Smooth muscle cell (in vitro differentiated cells): Measurements from ENCODE around the gene SGK2. TPM values are rescaled to one million over a fixed set of nuclear protein-coding genes. Genes with fewer than 3 reads are reported as not detected.

ENCODE experiments used
- DNase-seq: peaks from one replicate; lab custom pipeline; 2025; ENCODE audit not compliant: unreplicated experiment; lab: John Stamatoyannopoulos, UW
- H2AFZ ChIP-seq: fragments of 200-600 bp; sonication (generic); 2 replicates; pipeline ENCODE4 v1.6.0; 2016; ENCODE audit warnings: antibody characterized with exemption, low read depth, mild to moderate bottlenecking
- H3F3A ChIP-seq: fragments of 200-600 bp; sonication (generic); 2 replicates; pipeline ENCODE4 v1.6.0; 2017; ENCODE audit warnings: antibody characterized with exemption, low read depth
- H3K27ac ChIP-seq: fragments of 200-600 bp; sonication (generic); 2 replicates; pipeline ENCODE4 v1.5.1; 2016; ENCODE audit warnings: low read depth, mild to moderate bottlenecking
- H3K27me3 ChIP-seq: fragments of 200-600 bp; sonication (generic); 2 replicates; pipeline ENCODE4 v1.6.1; 2016; ENCODE audit warnings: low read depth, mild to moderate bottlenecking
- H3K36me3 ChIP-seq: fragments of 200-600 bp; sonication (generic); 2 replicates; pipeline ENCODE4 v1.5.1; 2016; ENCODE audit warnings: low read depth
- H3K4me1 ChIP-seq: fragments of 200-600 bp; sonication (generic); 2 replicates; pipeline ENCODE4 v1.5.1; 2016; ENCODE audit warnings: low read depth
- H3K4me2 ChIP-seq: fragments of 200-600 bp; sonication (generic); 2 replicates; pipeline ENCODE4 v1.6.0; 2016; ENCODE audit warnings: mild to moderate bottlenecking
- H3K4me3 ChIP-seq: fragments of 200-600 bp; sonication (generic); 2 replicates; pipeline ENCODE4 v1.5.1; 2016; ENCODE audit warnings: mild to moderate bottlenecking
- H3K79me2 ChIP-seq: fragments of 200-600 bp; sonication (generic); 2 replicates; pipeline ENCODE4 v1.6.0; 2016; ENCODE audit warnings: low read depth, mild to moderate bottlenecking
- H3K9ac ChIP-seq: fragments of 200-600 bp; sonication (generic); 2 replicates; pipeline ENCODE4 v1.6.0; 2016; ENCODE audit warnings: low read depth
- H3K9me3 ChIP-seq: fragments of 200-600 bp; sonication (generic); replicated peaks from 2 replicates; pipeline ENCODE4 v1.5.1; 2016; ENCODE audit warnings: low read depth
- H4K20me1 ChIP-seq: fragments of 200-600 bp; sonication (generic); 2 replicates; pipeline ENCODE4 v1.6.0; 2016; ENCODE audit warnings: low read depth
- CTCF ChIP-seq: fragments of 200-600 bp; sonication (generic); IDR thresholded peaks from 2 replicates; pipeline ENCODE4 v1.5.1; 2017; ENCODE audit warnings: borderline replicate concordance, mild to moderate bottlenecking, antibody characterized with exemption; ENCODE audit not compliant: insufficient read depth, poor library complexity, severe bottlenecking
- WGBS: methylation state at CpG from one replicate; pipeline ENCODE4 v1.1.7; 2016; ENCODE audit warnings: low lambda C conversion rate; 5-methylcytosine and 5-hydroxymethylcytosine counted together
- polyA plus RNA-seq: library from polyadenylated mRNA; unstranded; fragments of >200 nt; fragmentation: Nextera tagmentation; extraction: Ambion mirVana; gene quantifications from 2 replicates; pipeline ENCODE4 v1.2.1, GENCODE V29; 2016
- total RNA-seq: library from RNA; depleted of rRNA; stranded (reverse); fragments of >200 nt; gene quantifications from 2 replicates; pipeline ENCODE4 v1.2.3, GENCODE V29; 2014

SGK2 gene
- total and polyA plus RNA-seq, 2 experiments from 2014 or later = 0.79 to 2.4 TPM

- DNase-seq = no peak
- no peaks in the 10 kb centered on the region for H3F3A ChIP-seq
- no peaks in the 10 kb centered on the region for H3K79me2 ChIP-seq
- no peaks in the 10 kb centered on the region for H4K20me1 ChIP-seq
- no peaks in the 10 kb centered on the region for H3K27me3 ChIP-seq
- H3K36me3 ChIP-seq = no peaks in the 10 kb centered on the region
- no peaks in the 10 kb centered on the region for H3K9me3 ChIP-seq
- H3K4me3 ChIP-seq = no peak overlapping the region
- no peak for TF ChIP-seq CTCF
- H3K4me2 ChIP-seq = no peak overlapping the region
- no peaks in the 10 kb centered on the region for H3K4me1 ChIP-seq
- H2AFZ ChIP-seq = no peak overlapping the region
- no peak overlapping the region for H3K9ac ChIP-seq
- no peak overlapping the region for H3K27ac ChIP-seq
Measured at GRCh38 chr20:43531091-43531443, 27.8 kb upstream of the SGK2 start.

- no peak for TF ChIP-seq CTCF
- Histone ChIP-seq H3F3A (no peaks in the 10 kb centered on the region), H3K9me3 (no peaks in the 10 kb centered on the region), H3K79me2 (no peaks in the 10 kb centered on the region), H3K36me3 (no peaks in the 10 kb centered on the region), H2AFZ (no peak overlapping the region), H3K27ac (no peak overlapping the region), H3K9ac (no peak overlapping the region), H3K4me1 (no peaks in the 10 kb centered on the region), H3K4me2 (no peak overlapping the region), H4K20me1 (no peaks in the 10 kb centered on the region), H3K4me3 (no peak overlapping the region), H3K27me3 (no peaks in the 10 kb centered on the region)
- 90% methylated on average over 9 of the region's 9 CpGs for WGBS
- no peak for DNase-seq
Measured at GRCh38 chr20:43532416-43533055, 26.3 kb upstream of the SGK2 start.

- no peaks in the 10 kb centered on the region for H3K9me3 ChIP-seq
- no peak for DNase-seq
- no peaks in the 10 kb centered on the region for H3K79me2 ChIP-seq
- H2AFZ ChIP-seq = no peak overlapping the region
- no peak overlapping the region for H3K9ac ChIP-seq
- H3K27me3 ChIP-seq = no peaks in the 10 kb centered on the region
- H3K4me1 ChIP-seq = no peaks in the 10 kb centered on the region
- H3K4me2 ChIP-seq = no peak overlapping the region
- H4K20me1 ChIP-seq = no peaks in the 10 kb centered on the region
- H3F3A ChIP-seq = no peaks in the 10 kb centered on the region
- H3K36me3 ChIP-seq = no peaks in the 10 kb centered on the region
- TF ChIP-seq CTCF = no peak
- H3K27ac ChIP-seq = no peak overlapping the region
- H3K4me3 ChIP-seq = no peak overlapping the region
Measured at GRCh38 chr20:43533060-43533459, 25.8 kb upstream of the SGK2 start.

GRCh38 chr20:43534016-43534415 lies 24.8 kb upstream of the SGK2 start:
- no peak overlapping the region for H2AFZ ChIP-seq
- WGBS = 97% methylated on average over 7 of the region's 7 CpGs
- H3K27me3 ChIP-seq = no peaks in the 10 kb centered on the region
- H3K9me3 ChIP-seq = no peaks in the 10 kb centered on the region
- H4K20me1 ChIP-seq = no peaks in the 10 kb centered on the region
- no peak overlapping the region for H3K4me2 ChIP-seq
- H3K79me2 ChIP-seq = no peaks in the 10 kb centered on the region
- H3F3A ChIP-seq = no peaks in the 10 kb centered on the region
- H3K27ac ChIP-seq = no peak overlapping the region
- H3K36me3 ChIP-seq = no peaks in the 10 kb centered on the region
- H3K4me3 ChIP-seq = no peak overlapping the region
- H3K4me1 ChIP-seq = no peaks in the 10 kb centered on the region
- DNase-seq = no peak
- H3K9ac ChIP-seq = no peak overlapping the region
- no peak for TF ChIP-seq CTCF
